Lung microvascular endothelial cell (primary cell): Measurements from ENCODE around the gene TBX2. TPM values are rescaled to one million over a fixed set of nuclear protein-coding genes. Genes with fewer than 3 reads are reported as not detected.

Source experiments
- DNase-seq, 2 donors: peaks; one replicate each; pipeline versions ENCODE4 v3.0.0 to v3.0.0-alpha.2; 2010; ENCODE audit warnings: low read depth in 2 of 2
- total RNA-seq: library from RNA; depleted of rRNA; stranded (reverse); fragments of >200 nt; gene quantifications from 2 replicates; pipeline ENCODE4 v1.2.1, GENCODE V29; 2014

TBX2 gene
- total RNA-seq, 1 donor from 2014 or later, result under 0.01 TPM

- no peak for DNase-seq
These were observed 54.1 kb downstream of the TBX2 start for GRCh38 chr17:61453566-61454380.

GRCh38 chr17:61454381-61455323 is 55.0 kb downstream of the TBX2 start:
- no peak for DNase-seq

GRCh38 chr17:61455324-61456060 is 55.8 kb downstream of the TBX2 start:
- DNase-seq, result no peak

GRCh38 chr17:61456061-61456681 is 56.5 kb downstream of the TBX2 start:
- no peak for DNase-seq

- no peak for DNase-seq
These were observed 57.1 kb downstream of the TBX2 start for GRCh38 chr17:61456688-61457225.

GRCh38 chr17:61457226-61457983 is 57.8 kb downstream of the TBX2 start:
- DNase-seq, result no peak

- no peak for DNase-seq
These were observed 58.4 kb downstream of the TBX2 start for GRCh38 chr17:61458000-61458399.

- no peak for DNase-seq
These were observed 58.9 kb downstream of the TBX2 start for GRCh38 chr17:61458421-61459141.

Other genes starting within 250 kb of the TBX2 start
- not detected in 2 replicates for gene TBX4, start 52.6 kb downstream of the TBX2 start, total RNA-seq
- gene NACA2, start 191.4 kb downstream of the TBX2 start, total RNA-seq, result not detected in 2 replicates